ENCODE results near the gene RBBP9.

RBBP9 gene

GRCh38 chr20:18465536-18466200 lies 31.4 kb downstream of the RBBP9 start:
- Histone ChIP-seq H3K4me1 (ENCODE audit: control insufficient read depth, insufficient read depth, low read length) (peaks cover 19% of the 10 kb centered on the region), H3K9me3 (ENCODE audit: control insufficient read depth in 2 of 2, low read length in 2 of 2) (no peaks in the 10 kb centered on the region), H3K27me3 (ENCODE audit: control insufficient read depth in 1 of 2, insufficient read depth in 2 of 2, low read length in 2 of 2) (no peaks in the 10 kb centered on the region), H3K9ac (ENCODE audit: low read length in 2 of 2) (no peak overlapping the region), H3K4me3 (ENCODE audit: low read length in 2 of 2) (peak overlapping the region in 1 of 2 donors; percentile 3), H3K36me3 (ENCODE audit: control insufficient read depth in 2 of 2, insufficient read depth in 2 of 2, low read length in 2 of 2) (peaks cover 6 to 7% of the 10 kb centered on the region in 2 donors), H3K27ac (ENCODE audit: low read length) (no peak overlapping the region)

GRCh38 chr20:18456600-18456999 lies 40.4 kb downstream of the RBBP9 start:
- H3K9me3 ChIP-seq (ENCODE audit: control insufficient read depth in 2 of 2, low read length in 2 of 2): no peaks in the 10 kb centered on the region
- no peak overlapping the region for H3K27ac ChIP-seq (ENCODE audit: low read length)
- H3K4me3 ChIP-seq (ENCODE audit: low read length in 2 of 2): no peak overlapping the region
- H3K36me3 ChIP-seq (ENCODE audit: control insufficient read depth in 2 of 2, insufficient read depth in 2 of 2, low read length in 2 of 2): no peaks in the 10 kb centered on the region
- no peaks in the 10 kb centered on the region for H3K27me3 ChIP-seq (ENCODE audit: control insufficient read depth in 1 of 2, insufficient read depth in 2 of 2, low read length in 2 of 2)
- H3K4me1 ChIP-seq (ENCODE audit: control insufficient read depth, insufficient read depth, low read length): no peaks in the 10 kb centered on the region
- H3K9ac ChIP-seq (ENCODE audit: low read length in 2 of 2): no peak overlapping the region

- Histone ChIP-seq H3K9ac (ENCODE audit: low read length in 2 of 2) (no peak overlapping the region), H3K4me1 (ENCODE audit: control insufficient read depth, insufficient read depth, low read length) (no peaks in the 10 kb centered on the region), H3K27ac (ENCODE audit: low read length) (no peak overlapping the region)
Observed at GRCh38 chr20:18443886-18444285, 53.1 kb downstream of the RBBP9 start.

GRCh38 chr20:18440403-18440802 lies 56.6 kb downstream of the RBBP9 start:
- Histone ChIP-seq H3K4me1 (ENCODE audit: control insufficient read depth, insufficient read depth, low read length) (no peaks in the 10 kb centered on the region), H3K27ac (ENCODE audit: low read length) (no peak overlapping the region), H3K9me3 (ENCODE audit: control insufficient read depth in 2 of 2, low read length in 2 of 2) (no peaks in the 10 kb centered on the region), H3K36me3 (ENCODE audit: control insufficient read depth in 2 of 2, insufficient read depth in 2 of 2, low read length in 2 of 2) (no peaks in the 10 kb centered on the region), H3K4me3 (ENCODE audit: low read length in 2 of 2) (no peak overlapping the region), H3K27me3 (ENCODE audit: control insufficient read depth in 1 of 2, insufficient read depth in 2 of 2, low read length in 2 of 2) (no peaks in the 10 kb centered on the region), H3K9ac (ENCODE audit: low read length in 2 of 2) (no peak overlapping the region)

More at GRCh38 chr20:18443886-18444285, 53.1 kb downstream of the RBBP9 start:
- Histone ChIP-seq H3K4me3 (ENCODE audit: low read length in 2 of 2) (no peak overlapping the region), H3K9me3 (ENCODE audit: control insufficient read depth in 2 of 2, low read length in 2 of 2) (no peaks in the 10 kb centered on the region), H3K36me3 (ENCODE audit: control insufficient read depth in 2 of 2, insufficient read depth in 2 of 2, low read length in 2 of 2) (no peaks in the 10 kb centered on the region), H3K27me3 (ENCODE audit: control insufficient read depth in 1 of 2, insufficient read depth in 2 of 2, low read length in 2 of 2) (no peaks in the 10 kb centered on the region)

GRCh38 chr20:18436847-18437246 lies 60.2 kb downstream of the RBBP9 start:
- H3K4me1 ChIP-seq (ENCODE audit: control insufficient read depth, insufficient read depth, low read length): no peaks in the 10 kb centered on the region
- no peaks in the 10 kb centered on the region for H3K9me3 ChIP-seq (ENCODE audit: control insufficient read depth in 2 of 2, low read length in 2 of 2)
- H3K9ac ChIP-seq (ENCODE audit: low read length in 2 of 2): no peak overlapping the region
- no peaks in the 10 kb centered on the region for H3K27me3 ChIP-seq (ENCODE audit: control insufficient read depth in 1 of 2, insufficient read depth in 2 of 2, low read length in 2 of 2)
- no peaks in the 10 kb centered on the region for H3K36me3 ChIP-seq (ENCODE audit: control insufficient read depth in 2 of 2, insufficient read depth in 2 of 2, low read length in 2 of 2)
- no peak overlapping the region for H3K4me3 ChIP-seq (ENCODE audit: low read length in 2 of 2)
- no peak overlapping the region for H3K27ac ChIP-seq (ENCODE audit: low read length)
